Stomach smooth muscle (tissue), 2 donors: ENCODE results near the gene ADD2.

Experiments
- H3K27ac ChIP-seq: one replicate; pipeline ENCODE4 v1.7.0; 2013; ENCODE audit warnings: mild to moderate bottlenecking, low read length, inconsistent platforms
- H3K27me3 ChIP-seq, 2 donors: one replicate each; pipeline ENCODE4 v1.7.0; 2013; ENCODE audit warnings: low read length in 2 of 2; ENCODE audit not compliant: insufficient read depth in 2 of 2, control insufficient read depth in 1 of 2
- H3K36me3 ChIP-seq, 2 donors: one replicate each; pipeline ENCODE4 v1.7.0; 2013; ENCODE audit warnings: low read length in 2 of 2; ENCODE audit not compliant: control insufficient read depth in 2 of 2, insufficient read depth in 2 of 2
- H3K4me1 ChIP-seq: one replicate; pipeline ENCODE4 v1.7.0; 2013; ENCODE audit warnings: low read length; ENCODE audit not compliant: control insufficient read depth, insufficient read depth
- H3K4me3 ChIP-seq, 2 donors: one replicate each; pipeline ENCODE4 v1.7.0; 2013; ENCODE audit warnings: low read length in 2 of 2
- H3K9ac ChIP-seq, 2 donors: one replicate each; pipeline ENCODE4 v1.7.0; 2013; ENCODE audit warnings: low read length in 2 of 2, mild to moderate bottlenecking in 1 of 2
- H3K9me3 ChIP-seq, 2 donors: one replicate each; pipeline ENCODE4 v1.7.0; 2013; ENCODE audit warnings: low read length in 2 of 2; ENCODE audit not compliant: control insufficient read depth in 2 of 2
- donor health status: healthy.
- donor health status: Pancreatic carcinoma.

The ADD2 gene

GRCh38 chr2:70613521-70613920 lies 154.5 kb downstream of the ADD2 start:
- H3K27me3 ChIP-seq = peaks cover 0 to 4% of the 10 kb centered on the region in 2 donors
- no peaks in the 10 kb centered on the region for H3K4me1 ChIP-seq
- no peaks in the 10 kb centered on the region for H3K9me3 ChIP-seq
- H3K36me3 ChIP-seq = no peaks in the 10 kb centered on the region
- H3K4me3 ChIP-seq = no peak overlapping the region
- H3K9ac ChIP-seq = no peak overlapping the region
- no peak overlapping the region for H3K27ac ChIP-seq

DNA sequence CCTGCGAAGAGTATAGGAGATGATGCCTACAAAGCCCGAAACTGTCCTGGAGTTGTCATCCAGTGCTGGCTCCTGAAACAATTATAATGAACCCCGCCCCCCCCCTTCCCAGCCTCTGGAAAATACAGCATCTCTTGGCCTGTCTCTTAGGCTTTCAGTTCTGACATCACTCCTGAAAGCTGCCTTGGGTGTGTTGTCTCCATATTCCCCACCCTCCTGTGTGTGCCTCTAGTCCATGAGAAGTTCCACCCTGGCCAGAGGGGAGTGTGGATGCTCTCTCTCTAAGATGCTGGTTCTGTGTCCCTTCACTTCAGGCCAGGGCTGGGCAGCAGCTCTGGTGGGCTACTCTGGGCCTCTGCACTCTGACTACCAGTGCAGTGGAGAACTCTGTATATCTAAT lies 155.4 kb downstream of the ADD2 start:
- no peaks in the 10 kb centered on the region for H3K4me1 ChIP-seq
- H3K9ac ChIP-seq = no peak overlapping the region
- H3K9me3 ChIP-seq = no peaks in the 10 kb centered on the region
- no peak overlapping the region for H3K4me3 ChIP-seq
- no peak overlapping the region for H3K27ac ChIP-seq
- peaks cover 0 to 4% of the 10 kb centered on the region in 2 donors for H3K27me3 ChIP-seq
- no peaks in the 10 kb centered on the region for H3K36me3 ChIP-seq

DNA sequence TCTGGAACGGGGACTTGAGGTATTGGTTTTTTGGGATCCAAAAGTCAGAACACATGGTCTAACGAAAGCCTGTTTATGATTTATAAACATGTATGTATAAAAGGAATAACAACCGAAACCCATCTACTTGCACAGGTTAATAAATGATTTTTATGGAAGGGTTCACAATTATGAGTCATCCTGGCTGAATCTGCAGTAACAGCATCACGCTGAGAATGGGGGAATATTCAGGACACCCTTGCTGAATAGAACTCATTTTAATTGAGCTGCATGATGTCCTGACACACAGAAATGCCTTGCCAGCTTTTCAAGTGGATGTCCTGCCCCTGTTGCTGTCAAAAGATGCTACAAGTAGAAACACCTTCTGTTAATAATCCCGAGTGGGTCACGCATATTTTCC lies 159.6 kb downstream of the ADD2 start:
- Histone ChIP-seq H3K9ac (no peak overlapping the region), H3K4me1 (no peaks in the 10 kb centered on the region), H3K36me3 (no peaks in the 10 kb centered on the region), H3K27ac (no peak overlapping the region), H3K9me3 (no peaks in the 10 kb centered on the region), H3K27me3 (peaks cover 0 to 6% of the 10 kb centered on the region in 2 donors), H3K4me3 (no peak overlapping the region)

GRCh38 chr2:70607121-70607561 lies 160.9 kb downstream of the ADD2 start:
- Histone ChIP-seq H3K27me3 (peaks cover 0 to 6% of the 10 kb centered on the region in 2 donors), H3K27ac (no peak overlapping the region), H3K9me3 (no peaks in the 10 kb centered on the region), H3K4me3 (no peak overlapping the region), H3K4me1 (no peaks in the 10 kb centered on the region), H3K9ac (no peak overlapping the region), H3K36me3 (no peaks in the 10 kb centered on the region)
